OCI-LY7 (cell line): ENCODE data around the gene HSD11B1L. TPM values are rescaled to one million over a fixed set of nuclear protein-coding genes. Genes with fewer than 3 reads are reported as not detected.

Source experiments
- BruUV-seq: library from RNA; stranded (reverse); fragments of 400-500 nt; replicated peaks from 2 replicates; lab custom pipeline; 2021; lab: Mats Ljungman, UMichigan
- CTCF ChIA-PET: fragments of 300-600 bp; sonication (Branson Sonifier 250); formaldehyde crosslinking; loops from one replicate; lab custom pipeline; 2022; ENCODE audit warnings: antibody characterized with exemption; ENCODE audit not compliant: unreplicated experiment; lab: Charles Lee
- POLR2A ChIA-PET: fragments of 300-600 bp; sonication (Branson Sonifier 250); formaldehyde crosslinking; loops from one replicate; lab custom pipeline; 2022; ENCODE audit warnings: antibody characterized with exemption; lab: Charles Lee
- DNase-seq: peaks from one replicate; pipeline ENCODE4 v3.0.0-alpha.2; 2015; ENCODE audit warnings: low spot score
- H2AFZ ChIP-seq: fragments of 200-600 bp; sonication (generic), shearing (Covaris generic); 2 replicates; pipeline ENCODE4 v1.6.1; 2014; ENCODE audit warnings: mild to moderate bottlenecking, antibody characterized with exemption, low read length, moderate library complexity
- H3K27ac ChIP-seq: fragments of 200-600 bp; sonication (generic); 2 replicates; pipeline ENCODE4 v1.5.1; 2014; ENCODE audit warnings: mixed run types, low read depth, mild to moderate bottlenecking, moderate library complexity, low read length, inconsistent platforms; ENCODE audit not compliant: poor library complexity, severe bottlenecking
- H3K36me3 ChIP-seq: fragments of 200-600 bp; sonication (generic); 2 replicates; pipeline ENCODE4 v1.6.1; 2014; ENCODE audit warnings: mild to moderate bottlenecking, antibody characterized with exemption, low read length, moderate library complexity, mixed read lengths; ENCODE audit not compliant: insufficient read depth
- H3K4me1 ChIP-seq: fragments of 200-600 bp; sonication (generic); 2 replicates; pipeline ENCODE4 v1.5.1; 2014; ENCODE audit warnings: mild to moderate bottlenecking, low read length; ENCODE audit not compliant: insufficient read depth, poor library complexity, severe bottlenecking
- H3K4me2 ChIP-seq: fragments of 200-600 bp; sonication (generic); 2 replicates; pipeline ENCODE4 v1.6.1; 2014; ENCODE audit warnings: mild to moderate bottlenecking, low read length
- H3K4me3 ChIP-seq: fragments of 200-600 bp; sonication (generic); 2 replicates; pipeline ENCODE4 v1.5.1; 2014; ENCODE audit warnings: mild to moderate bottlenecking, low read depth, low read length; ENCODE audit not compliant: poor library complexity, severe bottlenecking
- H3K79me2 ChIP-seq: fragments of 200-600 bp; sonication (generic); 2 replicates; pipeline ENCODE4 v1.6.1; 2016; ENCODE audit warnings: low read depth, mild to moderate bottlenecking, low read length, moderate library complexity, mixed read lengths; ENCODE audit not compliant: insufficient read depth
- H3K9me2 ChIP-seq: fragments of 200-600 bp; sonication (generic); 2 replicates; pipeline ENCODE4 v1.6.1; 2016; ENCODE audit warnings: mild to moderate bottlenecking, low read length, mixed read lengths; ENCODE audit not compliant: insufficient read depth
- H3K9me3 ChIP-seq: fragments of 200-600 bp; sonication (generic); 2 replicates; pipeline ENCODE4 v1.6.1; 2014; ENCODE audit warnings: mild to moderate bottlenecking, mixed run types, low read length, mixed read lengths
- H4K20me1 ChIP-seq: fragments of 200-600 bp; sonication (generic); 2 replicates; pipeline ENCODE4 v1.6.1; 2014; ENCODE audit warnings: mild to moderate bottlenecking, antibody characterized with exemption, low read length, moderate library complexity, mixed read lengths; ENCODE audit not compliant: insufficient read depth
- EZH2phosphoT487 ChIP-seq: fragments of 200-600 bp; sonication (generic); IDR thresholded peaks from 2 replicates; pipeline ENCODE4 v1.6.1; 2018; ENCODE audit warnings: low read depth, borderline replicate concordance, mild to moderate bottlenecking, mixed run types, antibody characterized with exemption, low read length, moderate library complexity, mixed read lengths
- intact Hi-C: fragments of 100-400 bp; cut with micrococcal nuclease; formaldehyde crosslinking; loops from one replicate; pipeline ENCODE4 v1.10.0; 2022; ENCODE audit not compliant: unreplicated experiment
- total RNA-seq, 2 experiments: library from RNA; depleted of rRNA in 1 of 2; stranded (reverse); fragments of >200 nt in 1 of 2; shearing (Covaris generic) in 1 of 2; gene quantifications; 2 replicates each; pipeline ENCODE4 v1.2.3, GENCODE V29; 2014 to 2022
- TF ChIP-seq, protein P1 (sequence below): fragments of 200-600 bp; sonication (generic); conservative IDR thresholded peaks from 2 replicates; pipeline ENCODE4 v1.5.1; 2014; ENCODE audit warnings: mild to moderate bottlenecking, antibody characterized with exemption, low read length, moderate library complexity, mixed read lengths

Gene HSD11B1L
- total RNA-seq, 2 experiments from 2014 or later, result 4.6 to 4.9 TPM

GRCh38 chr19:5713228-5713627, 32.4 kb downstream of the HSD11B1L start:
- CTCF ChIA-PET, result no interaction called here
- H2AFZ ChIP-seq, result no peak overlapping the region
- intact Hi-C loops, result no loop called here
- no TSS peak for BruUV-seq
- H3K9me3 ChIP-seq, result no peaks in the 10 kb centered on the region
- peaks cover 12% of the 10 kb centered on the region for H3K4me1 ChIP-seq
- no peak for DNase-seq
- H3K9me2 ChIP-seq, result no peaks in the 10 kb centered on the region
- TF ChIP-seq, protein P1, sequence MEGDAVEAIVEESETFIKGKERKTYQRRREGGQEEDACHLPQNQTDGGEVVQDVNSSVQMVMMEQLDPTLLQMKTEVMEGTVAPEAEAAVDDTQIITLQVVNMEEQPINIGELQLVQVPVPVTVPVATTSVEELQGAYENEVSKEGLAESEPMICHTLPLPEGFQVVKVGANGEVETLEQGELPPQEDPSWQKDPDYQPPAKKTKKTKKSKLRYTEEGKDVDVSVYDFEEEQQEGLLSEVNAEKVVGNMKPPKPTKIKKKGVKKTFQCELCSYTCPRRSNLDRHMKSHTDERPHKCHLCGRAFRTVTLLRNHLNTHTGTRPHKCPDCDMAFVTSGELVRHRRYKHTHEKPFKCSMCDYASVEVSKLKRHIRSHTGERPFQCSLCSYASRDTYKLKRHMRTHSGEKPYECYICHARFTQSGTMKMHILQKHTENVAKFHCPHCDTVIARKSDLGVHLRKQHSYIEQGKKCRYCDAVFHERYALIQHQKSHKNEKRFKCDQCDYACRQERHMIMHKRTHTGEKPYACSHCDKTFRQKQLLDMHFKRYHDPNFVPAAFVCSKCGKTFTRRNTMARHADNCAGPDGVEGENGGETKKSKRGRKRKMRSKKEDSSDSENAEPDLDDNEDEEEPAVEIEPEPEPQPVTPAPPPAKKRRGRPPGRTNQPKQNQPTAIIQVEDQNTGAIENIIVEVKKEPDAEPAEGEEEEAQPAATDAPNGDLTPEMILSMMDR, result no peak
- no peak for TF ChIP-seq EZH2phosphoT487
- no peak overlapping the region for H3K4me3 ChIP-seq
- no peak overlapping the region for H3K27ac ChIP-seq
- POLR2A ChIA-PET, result no interaction called here
- H3K79me2 ChIP-seq, result peaks cover 47% of the 10 kb centered on the region
- H4K20me1 ChIP-seq, result no peaks in the 10 kb centered on the region
- H3K4me2 ChIP-seq, result no peak overlapping the region
- peaks cover 91% of the 10 kb centered on the region for H3K36me3 ChIP-seq

DNA sequence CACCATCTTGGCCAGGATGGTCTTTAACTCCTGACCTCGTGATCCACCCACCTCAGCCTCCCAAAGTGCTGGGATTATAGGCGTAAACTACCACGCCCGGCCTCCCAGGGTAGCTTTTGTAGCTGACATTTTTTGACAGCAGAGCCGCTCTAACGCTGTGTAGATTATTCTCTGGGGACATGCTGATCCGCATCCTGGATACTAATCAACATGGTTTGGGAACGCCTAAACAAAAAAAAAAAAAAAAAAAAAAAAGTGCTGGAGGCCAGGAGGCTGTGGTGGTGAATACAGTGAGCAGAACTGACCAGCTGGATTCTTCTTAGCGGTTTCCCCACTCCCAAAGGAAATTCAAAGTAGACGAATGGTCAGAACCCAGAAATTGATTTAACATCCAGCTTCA, 34.0 kb downstream of the HSD11B1L start:
- Histone ChIP-seq H3K79me2 (peaks cover 63% of the 10 kb centered on the region), H3K4me1 (peaks cover 18% of the 10 kb centered on the region), H4K20me1 (0 out of 2 replicates have a peak, but pooled peaks cover 8% of the 10 kb centered on the region), H3K9me2 (no peaks in the 10 kb centered on the region), H2AFZ (no peak overlapping the region), H3K4me2 (no peak overlapping the region), H3K4me3 (no peak overlapping the region), H3K36me3 (peaks cover 91% of the 10 kb centered on the region), H3K9me3 (no peaks in the 10 kb centered on the region), H3K27ac (no peak overlapping the region)
- no TSS peak for BruUV-seq
- intact Hi-C loops, result no loop called here
- no peak for DNase-seq
- ChIA-PET POLR2A (no interaction called here), CTCF (no interaction called here)
- no peak for TF ChIP-seq EZH2phosphoT487
- TF ChIP-seq, protein P1, result no peak

- ChIA-PET POLR2A (interaction anchor here (0.5 to 2.7 kb wide), 5 partner anchors 31 to 830 kb away, joined by 3 to 8 read pairs (median 3); partner anchors contain the start of genes SAFB and SAFB2), CTCF (no interaction called here)
- no peaks in the 10 kb centered on the region for H3K9me3 ChIP-seq
- H3K4me2 ChIP-seq, result peak overlapping the region; percentile 82
- TF ChIP-seq EZH2phosphoT487, result no peak
- TF ChIP-seq, protein P1, result no peak
- intact Hi-C loops, result no loop called here
- no TSS peak for BruUV-seq
- H3K4me3 ChIP-seq, result peak overlapping the region; percentile 98
- peak overlapping the region; percentile 85 for H3K27ac ChIP-seq
- H2AFZ ChIP-seq, result no peak overlapping the region
- peaks cover 65% of the 10 kb centered on the region for H3K36me3 ChIP-seq
- H3K9me2 ChIP-seq, result no peaks in the 10 kb centered on the region
- DNase-seq, result no peak
- H4K20me1 ChIP-seq, result 0 out of 2 replicates have a peak, but pooled peaks cover 8% of the 10 kb centered on the region
- peaks cover 64% of the 10 kb centered on the region for H3K79me2 ChIP-seq
- H3K4me1 ChIP-seq, result peaks cover 26% of the 10 kb centered on the region
Observed at GRCh38 chr19:5717215-5717935, 36.5 kb downstream of the HSD11B1L start.
